ENCODE results near the gene CHST8.

- TF ChIP-seq, protein P1, sequence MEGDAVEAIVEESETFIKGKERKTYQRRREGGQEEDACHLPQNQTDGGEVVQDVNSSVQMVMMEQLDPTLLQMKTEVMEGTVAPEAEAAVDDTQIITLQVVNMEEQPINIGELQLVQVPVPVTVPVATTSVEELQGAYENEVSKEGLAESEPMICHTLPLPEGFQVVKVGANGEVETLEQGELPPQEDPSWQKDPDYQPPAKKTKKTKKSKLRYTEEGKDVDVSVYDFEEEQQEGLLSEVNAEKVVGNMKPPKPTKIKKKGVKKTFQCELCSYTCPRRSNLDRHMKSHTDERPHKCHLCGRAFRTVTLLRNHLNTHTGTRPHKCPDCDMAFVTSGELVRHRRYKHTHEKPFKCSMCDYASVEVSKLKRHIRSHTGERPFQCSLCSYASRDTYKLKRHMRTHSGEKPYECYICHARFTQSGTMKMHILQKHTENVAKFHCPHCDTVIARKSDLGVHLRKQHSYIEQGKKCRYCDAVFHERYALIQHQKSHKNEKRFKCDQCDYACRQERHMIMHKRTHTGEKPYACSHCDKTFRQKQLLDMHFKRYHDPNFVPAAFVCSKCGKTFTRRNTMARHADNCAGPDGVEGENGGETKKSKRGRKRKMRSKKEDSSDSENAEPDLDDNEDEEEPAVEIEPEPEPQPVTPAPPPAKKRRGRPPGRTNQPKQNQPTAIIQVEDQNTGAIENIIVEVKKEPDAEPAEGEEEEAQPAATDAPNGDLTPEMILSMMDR (conservative IDR thresholded peaks at IDR 0.05; ENCODE audit: low read length), result no peak
- no peak for TF ChIP-seq EZH2phosphoT487 (IDR thresholded peaks at IDR 0.05; ENCODE audit: borderline replicate concordance)
Observed at GRCh38 chr19:33774751-33775150, 153.0 kb downstream of the CHST8 start.

Measured in Loucy (cell line).